HepG2 (cell line): ENCODE results near the gene ANKMY2. TPM values are rescaled to one million over a fixed set of nuclear protein-coding genes. Genes with fewer than 3 reads are reported as not detected.

ENCODE experiments used
- ATAC-seq: fragments of 200-7000 bp; cut with Tn5 transposase; 3 replicates; pipeline ENCODE4 v1.9.1; 2020; ENCODE audit warnings: mild to moderate bottlenecking, moderate library complexity
- BruUV-seq: library from RNA; stranded (reverse); fragments of 400-500 nt; replicated peaks from 2 replicates; lab custom pipeline; 2021; lab: Mats Ljungman, UMichigan
- CTCF ChIA-PET: fragments of 300-600 bp; formaldehyde crosslinking; extraction: SDS; loops from one replicate; lab custom pipeline; 2021; ENCODE audit warnings: low total read pairs, inconsistent platforms, low intra/inter-chr PET ratio; lab: Yijun Ruan, JAX
- POLR2A ChIA-PET: fragments of 350-600 bp; sonication (Branson Sonifier 250); formaldehyde crosslinking; loops from one replicate; lab custom pipeline; 2020; ENCODE audit warnings: antibody characterized with exemption, inconsistent platforms; lab: Yijun Ruan, JAX
- DNase-seq: peaks from one replicate; pipeline ENCODE4 v3.0.0-alpha.2; 2015; ENCODE audit warnings: low spot score
- FAIRE-seq: peaks from 3 replicates; lab custom pipeline; 2011; peaks lifted over from hg19 to GRCh38; lab: Jason Lieb, UNC
- H2AFZ ChIP-seq: one replicate; pipeline ENCODE4 v1.6.1; 2011; ENCODE audit warnings: low read length, inconsistent platforms
- H3K27ac ChIP-seq: fragments of 300-600 bp; 3 replicates; pipeline ENCODE4 v1.8.0; 2011; ENCODE audit warnings: mixed run types, mild to moderate bottlenecking, mixed read lengths, low read length, inconsistent platforms; ENCODE audit not compliant: insufficient read depth; ENCODE audit errors: extremely low read length
- H3K27me3 ChIP-seq, 2 experiments: fragments of 200-600 bp in 1 of 2; 2 replicates in 1 of 2; 3 replicates in 1 of 2; pipeline versions ENCODE4 v1.6.0 to v1.8.0; 2011; ENCODE audit warnings: low read length in 2 of 2, mild to moderate bottlenecking in 2 of 2, moderate library complexity in 2 of 2, inconsistent platforms in 1 of 2; ENCODE audit not compliant: insufficient read depth in 2 of 2, control insufficient read depth in 1 of 2
- H3K36me3 ChIP-seq, 2 experiments: fragments of 200-600 bp in 1 of 2; replicated peaks in 1 of 2; 2 replicates in 1 of 2; 3 replicates in 1 of 2; pipeline versions ENCODE4 v1.5.1 to v1.8.0; 2011; ENCODE audit warnings: low read length in 2 of 2, inconsistent platforms in 1 of 2; ENCODE audit not compliant: insufficient read depth in 2 of 2, control insufficient read depth in 1 of 2
- H3K4me1 ChIP-seq: 2 replicates; pipeline ENCODE4 v1.5.1; 2012; ENCODE audit warnings: low read length, inconsistent platforms; ENCODE audit not compliant: insufficient read depth
- H3K4me2 ChIP-seq: 2 replicates; pipeline ENCODE4 v1.6.0; 2011; ENCODE audit warnings: low read depth, low read length, inconsistent platforms
- H3K4me3 ChIP-seq, 3 experiments: fragments of 200-600 bp in 1 of 3; sonication (generic), shearing (Covaris generic) in 1 of 3; replicated peaks in 1 of 3; 2 replicates each; pipeline ENCODE4 v1.5.1; 2011 to 2016; ENCODE audit warnings: low read length in 3 of 3, inconsistent platforms in 2 of 3, low read depth in 2 of 3, mild to moderate bottlenecking in 2 of 3, control low read depth in 1 of 3, mixed read lengths in 1 of 3; ENCODE audit not compliant: insufficient read depth in 1 of 3
- H3K79me2 ChIP-seq: one replicate; pipeline ENCODE4 v1.6.1; 2011; ENCODE audit warnings: low read length, inconsistent platforms; ENCODE audit not compliant: insufficient read depth
- H3K9ac ChIP-seq: 2 replicates; pipeline ENCODE4 v1.6.0; 2011; ENCODE audit warnings: mild to moderate bottlenecking, low read depth, low read length, inconsistent platforms; ENCODE audit not compliant: insufficient read depth
- H3K9me3 ChIP-seq: 2 replicates; pipeline ENCODE4 v1.5.1; 2012; ENCODE audit warnings: mild to moderate bottlenecking, low read length
- H4K20me1 ChIP-seq: 2 replicates; pipeline ENCODE4 v1.6.0; 2011; ENCODE audit warnings: inconsistent platforms, mild to moderate bottlenecking, low read length, moderate library complexity; ENCODE audit not compliant: insufficient read depth
- HMG20A ChIP-seq: IDR thresholded peaks from 2 replicates; pipeline ENCODE4 v1.6.1; 2016; ENCODE audit warnings: borderline replicate concordance
- TFDP1 ChIP-seq: IDR thresholded peaks from 2 replicates; pipeline ENCODE4 v1.6.1; 2016; ENCODE audit warnings: missing compliant biosample characterization, missing genetic modification reagents, borderline replicate concordance
- ZBTB37 ChIP-seq: sonication (generic); formaldehyde crosslinking; IDR thresholded peaks from 2 replicates; pipeline ENCODE4 v1.4.0; 2020; ENCODE audit warnings: mild to moderate bottlenecking, missing genetic modification reagents
- ZHX2 ChIP-seq, 2 experiments: sonication (generic) in 1 of 2; formaldehyde crosslinking in 1 of 2; IDR thresholded peaks; 2 replicates each; pipeline versions ENCODE4 v1.6.1 to v1.9.0; 2014 to 2022; ENCODE audit warnings: antibody characterized with exemption in 1 of 2, borderline replicate concordance in 1 of 2, inconsistent platforms in 1 of 2, low read depth in 1 of 2, missing genetic modification reagents in 1 of 2
- ZNF251 ChIP-seq: sonication (generic); formaldehyde crosslinking; IDR thresholded peaks from 2 replicates; pipeline ENCODE4 v1.9.0; 2021; ENCODE audit warnings: mild to moderate bottlenecking, missing genetic modification reagents
- WGBS: methylation state at CpG from one replicate; pipeline ENCODE4 v1.1.6; 2017; ENCODE audit warnings: low lambda C conversion rate; 5-methylcytosine and 5-hydroxymethylcytosine counted together
- in situ Hi-C: cut with HindIII; loops from 2 replicates; pipeline ENCODE4 v1.10.0; 2017; ENCODE audit warnings: low pct_unique_long_range_greater_than_20kb; ENCODE audit not compliant: extremely low pct_ligation_motif_present
- intact Hi-C: fragments of 100-400 bp; cut with micrococcal nuclease; formaldehyde crosslinking; loops from one replicate; pipeline ENCODE4 v1.10.0; 2022; ENCODE audit not compliant: unreplicated experiment
- polyA plus RNA-seq, 8 experiments: library from polyadenylated mRNA; depleted of rRNA in 3 of 8; stranded (reverse) in 7 of 8; unstranded in 1 of 8; fragments of >200 nt; fragmentation: Illumina TruSeq in 4 of 8; extraction: Trizol in 4 of 8; gene quantifications; 2 replicates each; pipeline versions ENCODE4 v1.2.1 to v1.2.3, GENCODE V29; 2011 to 2016; ENCODE audit warnings: low read depth in 4 of 8, missing spikeins in 1 of 8, mixed read lengths in 1 of 8; ENCODE audit not compliant: insufficient read depth in 1 of 8
- total RNA-seq, 5 experiments: library from RNA; depleted of rRNA; stranded (reverse); fragments of >200 nt; fragmentation: Illumina TruSeq; extraction: Trizol; gene quantifications; 2 replicates each; pipeline ENCODE4 v1.2.3, GENCODE V29; 2016; ENCODE audit warnings: low read depth in 1 of 5

The ANKMY2 gene
- total and polyA plus RNA-seq, 2 of the 13 experiments (the other 11 are each of a cell fraction or from before 2014, with no cell fraction given), result 12.2 to 21.6 TPM

GRCh38 chr7:16586081-16586874 is 59.3 kb downstream of the ANKMY2 start (continued):
- no peak for TF ChIP-seq ZBTB37
- TF ChIP-seq ZNF251 (CRISPR knock-in tag), result no peak

- DNase-seq (no peak), ATAC-seq (no peak), FAIRE-seq (no peak)
- Histone ChIP-seq H4K20me1 (no peaks in the 10 kb centered on the region), H3K4me2 (no peak overlapping the region), H3K27ac (no peak overlapping the region), H3K4me3 (no peak overlapping the region), H3K4me1 (no peaks in the 10 kb centered on the region), H3K9me3 (no peaks in the 10 kb centered on the region), H3K27me3 (peaks cover 0 to 3% of the 10 kb centered on the region in 2 experiments; a peak in 1 of 5 replicates), H3K79me2 (no peaks in the 10 kb centered on the region), H2AFZ (no peak overlapping the region), H3K36me3 (no peaks in the 10 kb centered on the region), H3K9ac (no peak overlapping the region)
- 57% methylated on average over 7 of the region's 17 CpGs for WGBS
- ChIA-PET POLR2A (no interaction called here), CTCF (no interaction called here)
- in situ Hi-C loops, result no loop called here
- intact Hi-C loops, result no loop called here
- BruUV-seq, result no TSS peak
- TF ChIP-seq HMG20A (CRISPR knock-in tag) (no peak), TFDP1 (CRISPR knock-in tag) (no peak), ZHX2 (IDR thresholded peaks at IDR 0.05; ENCODE audit: low read depth) (no peak), ZHX2 (CRISPR knock-in tag; IDR thresholded peaks at IDR 0.05; ENCODE audit: borderline replicate concordance) (no peak)
Observed at GRCh38 chr7:16585540-16585939, 60.0 kb downstream of the ANKMY2 start.
